GM10266 (cell line): ENCODE measurements around the gene ELP1.

Source experiments
- DNase-seq: peaks from one replicate; pipeline ENCODE4 v3.0.0; 2012; ENCODE audit errors: extremely low spot score
- CTCF ChIP-seq: IDR thresholded peaks from 2 replicates; pipeline ENCODE4 v1.5.1; 2012; ENCODE audit warnings: mild to moderate bottlenecking, low read depth; ENCODE audit not compliant: control insufficient read depth, insufficient read depth; ENCODE audit errors: missing control alignments

ELP1 gene

DNA sequence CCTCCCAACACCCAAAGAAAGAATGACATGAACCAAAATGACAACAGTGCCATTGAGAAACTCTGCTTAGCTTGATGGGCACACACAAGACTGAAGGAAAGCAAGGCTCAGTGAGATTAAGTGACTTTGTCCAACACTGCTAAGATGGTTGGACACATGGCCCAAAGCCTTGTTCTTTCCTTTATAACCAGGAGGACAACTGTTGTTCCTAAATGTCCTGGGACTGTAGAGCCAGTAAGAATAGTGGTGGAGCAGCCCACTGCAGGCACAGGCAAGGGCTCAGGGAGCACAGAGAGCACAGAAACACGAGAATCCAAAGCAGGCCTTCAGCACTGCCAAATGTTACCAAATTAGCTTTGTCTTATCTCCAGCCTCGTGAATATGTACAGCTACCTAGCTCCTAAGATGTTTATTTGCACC is 67.9 kb downstream of the ELP1 start:
- no peak for TF ChIP-seq CTCF
- DNase-seq, result no peak

DNA sequence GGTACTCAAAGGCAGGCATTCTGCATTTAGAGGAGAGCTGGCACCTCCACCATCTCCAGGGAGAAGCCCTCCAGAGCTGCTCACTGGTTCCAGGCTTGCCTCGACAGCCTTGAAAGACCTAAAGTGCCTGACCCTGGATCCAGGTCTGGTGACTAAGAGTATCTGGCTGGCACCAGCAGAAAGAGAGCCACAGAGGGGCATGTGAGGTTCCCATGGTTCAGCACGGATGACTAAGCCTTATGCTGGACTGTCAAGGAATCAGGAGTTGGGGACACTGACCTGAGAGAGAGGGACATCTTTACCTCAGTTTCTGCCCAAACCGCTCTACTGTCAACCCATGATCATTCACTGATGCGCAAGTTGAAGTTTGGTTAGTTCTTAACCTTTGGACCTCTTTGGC is 68.9 kb downstream of the ELP1 start:
- TF ChIP-seq CTCF, result no peak

GRCh38 chr9:108864446-108864845 is 69.5 kb downstream of the ELP1 start:
- no peak for TF ChIP-seq CTCF
- DNase-seq, result no peak

More for the DNA sequence above, 68.9 kb downstream of the ELP1 start:
- no peak for DNase-seq

DNA sequence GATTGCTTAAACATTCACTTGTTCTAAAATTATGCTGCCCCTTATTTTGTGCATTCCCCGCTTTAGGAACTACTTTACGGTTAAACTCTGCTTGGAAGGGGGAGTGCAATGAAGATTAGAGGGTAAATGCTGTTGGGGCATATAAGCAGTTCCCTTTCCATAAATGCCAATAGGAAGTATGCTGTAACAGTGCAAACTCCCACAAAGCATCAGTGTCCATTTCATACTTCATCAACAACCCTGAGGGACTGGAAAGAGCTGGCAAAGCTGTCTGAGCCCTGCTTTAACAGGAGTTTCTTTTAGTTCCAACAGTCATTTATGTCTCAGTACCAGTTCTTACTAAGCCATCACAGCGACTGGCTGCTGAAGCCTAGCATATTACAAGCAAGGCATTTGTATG is 70.0 kb downstream of the ELP1 start:
- DNase-seq, result no peak
- TF ChIP-seq CTCF, result no peak

- no peak for TF ChIP-seq CTCF
- DNase-seq, result no peak
Observed at GRCh38 chr9:108861997-108862396, 71.9 kb downstream of the ELP1 start, which contains the start of gene ACTL7A. TSS of gene ACTL7A (plus strand) at chr9:108862266. CDS start at chr9:108862323, 57 bp downstream.

DNA sequence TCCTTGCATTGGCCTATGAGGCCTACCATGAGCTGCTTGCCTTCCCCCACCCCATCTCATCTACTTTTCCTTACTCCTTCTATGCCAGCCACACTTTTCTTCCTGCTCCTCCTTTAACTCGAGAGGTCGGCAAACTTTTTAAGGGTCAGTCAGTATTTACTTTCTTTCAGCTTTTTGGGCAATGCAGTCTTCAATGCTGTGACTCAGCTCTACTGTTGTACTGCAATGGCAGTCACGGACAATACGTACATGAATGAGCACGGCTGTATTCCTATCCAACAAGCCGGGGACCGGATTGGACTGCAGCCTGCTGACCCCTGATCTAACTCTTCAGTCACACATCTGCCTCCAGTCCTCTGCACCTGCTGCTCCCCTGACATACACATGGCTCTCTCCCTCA is 72.5 kb downstream of the ELP1 start:
- DNase-seq, result no peak
- no peak for TF ChIP-seq CTCF

GRCh38 chr9:108860764-108861163 is 73.2 kb downstream of the ELP1 start:
- TF ChIP-seq CTCF, result no peak

More at GRCh38 chr9:108860764-108861163, 73.2 kb downstream of the ELP1 start:
- no peak for DNase-seq
